Stimulated activated naive CD8-positive, alpha-beta T cell treated with anti-CD3 and anti-CD28 coated beads, Interleukin-15, Interleukin-2, amounts not matched to agents 100 U/mL and 50 U/mL, for 24 hours (primary cell): ENCODE results near the gene PKP1.
A peak's percentile ranks its signal among the peaks of the same experiment; 100 is the strongest.

Source experiments
- ATAC-seq: fragments of 150-1000 bp; cut with Tn5 transposase; one replicate; pipeline ENCODE4 v1.10.0; 2021
- DNase-seq: peaks from one replicate; pipeline ENCODE4 v3.0.0; 2021

PKP1 gene

DNA sequence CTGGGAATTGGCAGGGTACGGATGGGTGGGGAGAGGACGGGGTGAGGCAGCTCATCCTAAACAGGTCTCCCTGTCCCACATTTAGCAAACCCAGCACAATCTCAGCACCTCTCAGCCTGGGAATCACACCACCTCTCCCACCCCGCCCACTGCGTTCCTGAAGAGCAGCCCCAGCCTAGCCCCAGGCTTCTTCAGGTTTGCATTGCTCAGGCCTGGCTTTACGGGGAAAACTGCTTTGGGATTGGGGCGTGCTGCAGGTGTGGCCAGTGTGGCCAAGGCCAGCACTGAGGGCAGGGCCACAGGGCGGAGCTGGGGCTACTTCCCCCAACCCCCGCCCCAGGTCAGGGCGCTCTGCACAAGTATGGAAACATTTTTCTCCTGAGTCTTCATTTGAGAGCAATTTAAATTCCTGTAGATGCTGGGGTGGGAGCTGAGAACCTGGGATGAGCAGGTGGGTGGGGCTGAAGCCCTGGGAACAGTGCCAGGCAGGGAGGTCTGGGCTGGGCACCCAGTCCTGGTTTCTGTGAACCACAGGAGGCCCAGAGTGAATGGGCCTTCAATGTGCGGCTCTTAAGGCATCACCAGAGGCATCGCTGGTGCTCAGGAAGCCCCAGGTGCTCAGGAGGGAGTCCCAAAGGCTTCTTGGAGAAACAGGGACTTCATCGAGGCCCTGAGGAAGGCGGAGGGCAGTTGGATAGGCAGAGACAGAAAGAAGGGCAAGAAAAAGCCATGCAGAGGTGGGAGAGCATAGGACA lies 70.1 kb downstream of the PKP1 start:
- DNase-seq = no peak

DNA sequence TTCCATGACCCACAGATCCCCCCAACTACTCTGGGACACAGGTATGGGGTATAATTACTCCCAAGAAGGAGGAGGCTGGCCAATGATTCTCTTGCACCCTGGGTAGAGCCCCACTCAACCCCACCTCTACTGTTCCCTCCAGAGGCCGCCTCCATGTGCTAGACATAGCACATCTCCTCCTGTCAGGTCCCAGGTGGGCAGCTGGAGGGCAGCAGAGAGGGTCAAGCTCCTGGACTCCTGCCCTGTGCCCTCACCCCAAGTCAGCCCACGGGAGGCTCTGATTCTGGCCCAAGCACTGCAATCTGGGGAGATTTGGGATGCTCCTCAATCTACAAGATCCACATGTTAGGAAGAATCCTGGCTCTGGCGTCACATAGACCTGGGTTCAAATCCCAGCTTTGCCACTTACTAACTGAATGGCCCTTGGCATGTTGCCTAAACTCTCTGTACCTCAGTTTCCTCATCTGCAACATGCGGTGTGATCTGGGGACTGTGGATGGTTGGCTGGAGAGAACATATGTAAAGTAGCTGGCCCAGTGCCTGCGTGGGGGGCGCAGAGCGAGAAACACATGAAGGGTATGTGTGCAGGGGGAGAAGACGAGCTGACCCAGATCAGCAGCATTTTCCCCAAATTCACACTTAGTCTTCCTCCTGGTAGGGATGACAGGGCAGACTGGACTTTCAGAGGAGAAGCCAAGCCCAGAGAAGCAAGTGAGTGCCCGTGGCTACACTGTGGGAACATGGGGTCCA lies 71.0 kb downstream of the PKP1 start:
- ATAC-seq = no peak
- no peak for DNase-seq

More for the DNA sequence above, 70.1 kb downstream of the PKP1 start:
- ATAC-seq = no peak

DNA sequence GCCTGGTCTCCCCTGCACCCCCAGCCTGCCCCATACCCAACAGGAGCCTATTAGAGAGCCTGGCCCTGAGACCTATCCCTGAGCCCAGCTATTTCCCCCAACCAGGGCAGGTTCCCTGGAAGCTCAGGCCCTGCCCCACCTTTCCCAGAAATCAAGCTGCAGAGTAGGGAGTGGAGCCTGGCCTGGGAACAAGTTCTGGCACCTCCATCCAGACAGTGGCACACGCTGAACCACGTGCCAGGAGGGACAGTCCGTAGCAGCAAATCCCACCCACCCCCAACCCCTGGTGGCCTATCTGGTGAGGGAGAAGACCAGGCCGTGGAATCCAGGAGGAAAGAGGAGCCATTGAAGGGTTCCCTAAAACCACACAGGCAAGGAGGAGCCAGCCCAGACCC lies 71.6 kb downstream of the PKP1 start:
- DNase-seq = no peak

DNA sequence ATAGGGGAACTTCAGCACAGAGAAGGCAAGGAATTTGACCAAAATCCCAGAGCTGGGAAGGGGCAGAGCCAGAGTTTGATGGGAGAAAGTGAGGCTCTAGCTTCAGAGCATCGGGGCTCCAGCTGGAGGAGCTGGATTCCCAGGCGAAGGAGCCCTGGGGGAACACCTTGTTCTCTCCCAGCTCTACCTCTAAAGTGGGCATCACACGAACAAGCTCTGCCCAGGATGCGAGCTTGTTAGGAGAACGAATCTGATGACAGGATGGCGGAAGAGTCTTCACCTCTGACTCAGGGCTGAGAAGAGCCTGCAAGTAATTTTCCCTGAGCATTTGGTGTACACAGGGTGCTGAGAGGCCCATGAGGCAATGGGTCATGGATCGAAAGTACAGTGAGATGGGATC lies 72.2 kb downstream of the PKP1 start:
- DNase-seq = no peak
- no peak for ATAC-seq

More for the DNA sequence above, 71.6 kb downstream of the PKP1 start:
- ATAC-seq = no peak

DNA sequence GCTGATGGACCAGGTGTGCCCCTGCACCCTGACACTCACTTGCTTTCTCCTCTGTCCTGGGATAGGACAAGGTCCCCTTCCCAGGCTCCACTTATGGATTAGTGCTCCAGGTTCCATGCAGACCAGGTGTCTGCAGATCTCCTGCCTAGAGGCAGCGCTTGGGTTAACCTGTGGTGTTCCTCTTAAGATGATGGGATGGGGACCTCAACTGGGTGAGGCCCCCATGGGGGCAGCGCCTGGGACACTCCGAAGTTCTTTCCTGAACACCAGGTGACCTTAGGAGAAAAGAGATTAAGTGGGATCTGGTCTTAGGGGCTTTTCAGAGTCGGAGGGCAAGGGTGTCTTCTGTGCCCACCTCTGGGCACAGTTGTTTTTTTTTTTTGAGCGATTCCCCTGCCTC lies 72.9 kb downstream of the PKP1 start:
- DNase-seq (no peak), ATAC-seq (no peak)

DNA sequence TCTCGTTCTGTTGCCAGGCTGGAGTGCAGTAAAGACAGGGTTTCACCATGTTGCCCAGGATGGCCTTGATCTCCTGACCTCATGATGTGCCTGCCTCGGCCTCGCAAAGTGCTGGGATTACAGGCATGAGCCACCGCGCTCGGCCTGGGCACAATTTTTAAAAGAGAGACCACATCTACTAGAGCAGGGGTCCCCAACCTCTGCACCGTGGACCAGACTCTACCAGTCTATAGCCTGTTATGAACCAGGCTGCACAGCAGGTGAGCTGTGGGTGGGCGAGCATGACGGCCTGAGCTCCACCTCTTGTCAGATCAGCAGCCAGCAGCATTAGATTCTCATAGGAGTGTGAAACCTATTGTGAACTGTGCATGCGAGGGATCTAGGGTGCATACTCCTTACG lies 73.4 kb downstream of the PKP1 start:
- DNase-seq (no peak), ATAC-seq (no peak)

DNA sequence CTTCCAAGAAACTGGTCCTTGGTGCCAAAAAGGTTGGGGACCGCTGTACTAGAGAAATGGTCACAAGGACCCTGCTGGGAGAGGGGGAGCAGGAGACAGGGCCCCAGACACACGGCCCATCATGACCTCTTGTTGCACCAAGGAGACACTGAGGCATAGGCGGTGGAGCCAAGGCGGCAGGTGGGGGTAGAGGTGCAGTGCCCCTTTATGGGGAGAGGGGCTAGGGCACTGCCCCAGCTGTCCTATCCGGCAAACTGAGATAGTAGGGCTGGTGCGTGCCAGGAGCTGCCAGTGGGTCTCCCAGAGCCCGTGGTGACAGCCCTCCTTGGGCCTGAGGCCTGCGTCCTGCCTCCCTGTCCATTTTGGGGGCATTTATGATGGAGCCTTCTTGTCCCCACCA lies 73.9 kb downstream of the PKP1 start:
- no peak for DNase-seq

DNA sequence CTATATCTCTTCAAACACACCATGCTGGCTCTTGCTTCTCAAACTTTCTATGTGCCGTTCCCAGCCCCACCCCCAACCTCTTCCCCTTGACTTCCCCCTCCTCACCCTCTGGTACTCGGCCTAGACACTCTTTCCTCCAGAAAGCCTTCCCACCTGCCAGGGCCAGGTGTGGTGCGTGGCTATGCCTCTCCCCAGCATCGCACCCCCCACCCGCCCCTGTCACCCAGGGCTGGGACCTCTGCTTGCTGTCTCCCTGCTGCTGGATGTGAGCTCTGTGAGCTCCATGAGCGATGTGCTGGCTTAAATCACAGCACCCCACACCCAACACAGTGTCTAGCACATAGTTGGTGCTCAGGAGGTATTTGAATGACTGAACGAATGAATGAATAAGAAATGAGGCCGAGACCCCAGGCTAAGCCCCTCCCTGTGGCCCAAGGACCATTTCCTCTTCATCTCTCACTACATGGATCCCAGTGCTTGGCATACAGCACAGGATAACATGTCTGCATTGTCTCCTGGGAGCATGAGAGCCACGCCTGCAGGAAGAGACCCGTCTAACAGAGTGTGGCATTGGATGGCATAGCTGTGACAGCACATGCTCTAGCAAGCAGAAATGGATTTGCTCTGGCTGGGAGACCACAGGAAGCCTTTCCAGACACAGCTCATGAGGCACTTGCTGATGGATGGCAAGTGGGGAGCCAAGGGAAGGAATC lies 74.5 kb downstream of the PKP1 start:
- no peak for DNase-seq
- no peak for ATAC-seq

More for the DNA sequence above, 73.9 kb downstream of the PKP1 start:
- no peak for ATAC-seq

DNA sequence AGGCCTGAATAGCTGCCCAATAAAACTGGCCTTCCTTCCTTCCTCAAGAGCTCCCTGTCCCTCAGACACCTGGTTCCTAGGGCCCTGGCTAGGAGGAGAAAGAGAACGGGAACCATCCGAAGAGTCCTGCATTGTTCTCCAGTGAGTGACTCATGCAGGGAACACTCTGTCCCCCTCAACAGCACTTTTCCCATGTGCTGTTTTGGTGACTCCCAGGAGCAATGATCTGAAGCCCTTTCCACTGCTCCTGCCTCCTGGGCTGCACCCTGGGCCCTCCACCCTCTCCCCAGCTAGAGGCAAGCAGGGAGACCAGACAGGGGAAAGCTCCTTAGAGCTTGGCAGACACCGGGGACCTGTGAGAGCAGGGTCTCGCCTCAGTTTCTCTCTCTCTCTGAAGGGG lies 75.3 kb downstream of the PKP1 start:
- ATAC-seq (no peak), DNase-seq (no peak)

DNA sequence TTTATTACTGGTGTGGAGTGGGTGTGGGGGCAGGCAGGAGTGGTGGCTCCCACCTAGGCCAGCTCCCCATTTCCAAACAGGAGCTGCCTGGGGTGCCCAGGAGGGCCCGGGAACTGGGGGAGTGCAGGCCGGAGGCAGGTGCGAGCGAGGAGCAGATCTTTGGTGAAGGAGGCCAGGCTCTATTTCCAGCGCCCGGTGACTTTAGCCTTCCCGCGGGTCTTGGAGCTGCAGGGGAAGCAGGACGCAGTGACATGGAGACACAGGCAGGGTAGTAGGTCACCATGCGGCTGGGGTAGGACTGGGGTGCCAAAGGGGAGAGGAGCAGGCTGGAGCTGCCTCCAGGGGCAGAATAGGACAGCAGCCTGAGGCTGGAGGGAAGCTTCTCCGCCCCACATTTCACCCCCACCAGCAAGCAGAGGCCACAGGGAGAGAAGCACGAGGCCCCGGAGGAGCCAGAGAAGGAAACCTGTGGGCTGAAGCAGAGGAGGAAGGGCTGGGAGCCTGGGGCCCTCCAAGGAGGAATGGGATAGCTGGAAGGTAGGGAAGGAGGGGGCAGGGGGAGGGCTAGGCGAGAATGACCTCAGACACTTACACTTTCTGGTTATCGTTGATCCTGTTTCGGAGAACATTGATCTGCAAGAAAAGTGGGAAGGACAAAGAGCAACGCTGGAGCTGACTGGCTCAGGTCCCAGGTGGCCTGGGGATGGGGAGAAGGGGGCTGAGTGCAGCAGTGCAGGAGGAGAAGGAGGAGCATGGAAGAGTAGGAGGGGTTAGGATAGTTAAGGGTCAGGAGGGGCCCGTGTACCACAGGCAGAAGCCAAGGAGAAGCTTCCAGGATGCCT lies 75.9 kb downstream of the PKP1 start:
- ATAC-seq = no peak
- DNase-seq = no peak

DNA sequence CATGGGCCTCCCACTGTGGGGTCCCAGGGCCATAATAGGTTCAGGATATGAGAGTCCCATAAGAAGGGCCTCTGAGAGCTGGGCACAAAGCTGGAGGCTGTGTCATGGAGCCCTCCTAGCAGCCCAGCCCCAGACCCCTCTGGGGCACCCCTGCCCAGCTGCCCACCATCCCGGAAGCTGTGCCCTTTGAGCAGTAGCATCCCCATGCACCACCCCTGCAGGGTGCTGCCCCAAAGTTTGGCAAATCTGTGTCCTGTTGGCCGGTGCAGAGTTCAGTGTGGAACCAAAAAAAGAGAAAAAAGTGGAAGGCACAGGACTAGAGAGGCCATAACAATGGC lies 76.5 kb downstream of the PKP1 start:
- no peak for DNase-seq
- ATAC-seq = no peak

DNA sequence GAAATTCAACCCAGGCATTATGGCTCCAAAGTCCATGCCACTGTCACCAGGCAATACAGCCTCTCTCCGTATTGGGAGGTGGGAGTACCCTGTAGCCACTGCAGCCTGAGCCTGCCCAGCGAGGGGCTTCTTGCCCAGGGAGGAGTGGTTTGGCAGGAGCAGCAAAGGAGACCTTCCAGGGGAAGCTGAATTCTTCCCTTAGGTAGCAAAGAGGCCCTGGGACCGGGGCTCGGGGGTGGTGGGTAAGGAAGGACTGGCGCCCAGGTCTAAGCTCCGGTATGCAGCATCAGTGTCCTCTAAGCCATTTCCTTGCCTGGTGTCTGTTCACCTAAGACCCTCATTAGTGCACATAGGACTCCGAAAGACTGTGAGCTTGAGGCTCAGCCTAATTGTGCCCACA lies 77.2 kb downstream of the PKP1 start:
- ATAC-seq (no peak), DNase-seq (no peak)

DNA sequence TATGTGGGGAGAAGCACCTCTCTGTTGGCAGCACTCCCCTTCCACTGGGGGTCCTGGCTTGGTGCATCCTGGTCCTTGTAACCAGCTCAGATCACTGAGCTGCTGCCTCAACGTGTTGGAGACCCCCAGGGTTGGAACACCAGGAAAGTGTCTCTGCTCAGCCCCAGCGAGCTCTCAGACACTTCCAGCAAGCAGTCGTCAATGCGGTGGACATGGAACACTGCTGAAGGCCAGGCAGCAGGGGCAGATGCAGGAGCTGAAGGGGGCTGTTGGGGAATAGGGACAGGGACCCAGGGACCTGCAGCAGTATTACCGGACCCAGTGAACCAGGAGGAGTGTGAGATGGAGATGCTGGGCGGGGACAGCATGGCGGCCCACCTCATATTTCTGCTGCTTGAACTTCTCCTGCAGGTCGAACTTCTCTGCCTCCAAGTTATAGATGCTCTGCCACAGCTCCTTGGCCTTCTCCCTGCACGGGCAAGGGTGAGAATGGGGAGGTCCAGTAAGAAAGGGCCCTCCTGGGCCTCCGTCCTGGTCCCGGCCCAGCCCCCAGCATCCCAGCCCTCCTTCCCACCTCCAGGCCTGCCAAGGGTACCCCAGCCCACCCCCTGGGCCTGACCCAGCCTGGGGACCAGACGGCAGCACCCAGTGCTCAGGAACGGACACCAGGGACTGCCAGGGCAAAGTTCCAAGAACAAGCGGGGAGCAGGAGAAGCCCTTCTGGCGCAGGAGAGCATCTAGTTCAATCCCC lies 77.8 kb downstream of the PKP1 start:
- no peak for DNase-seq
- no peak for ATAC-seq

DNA sequence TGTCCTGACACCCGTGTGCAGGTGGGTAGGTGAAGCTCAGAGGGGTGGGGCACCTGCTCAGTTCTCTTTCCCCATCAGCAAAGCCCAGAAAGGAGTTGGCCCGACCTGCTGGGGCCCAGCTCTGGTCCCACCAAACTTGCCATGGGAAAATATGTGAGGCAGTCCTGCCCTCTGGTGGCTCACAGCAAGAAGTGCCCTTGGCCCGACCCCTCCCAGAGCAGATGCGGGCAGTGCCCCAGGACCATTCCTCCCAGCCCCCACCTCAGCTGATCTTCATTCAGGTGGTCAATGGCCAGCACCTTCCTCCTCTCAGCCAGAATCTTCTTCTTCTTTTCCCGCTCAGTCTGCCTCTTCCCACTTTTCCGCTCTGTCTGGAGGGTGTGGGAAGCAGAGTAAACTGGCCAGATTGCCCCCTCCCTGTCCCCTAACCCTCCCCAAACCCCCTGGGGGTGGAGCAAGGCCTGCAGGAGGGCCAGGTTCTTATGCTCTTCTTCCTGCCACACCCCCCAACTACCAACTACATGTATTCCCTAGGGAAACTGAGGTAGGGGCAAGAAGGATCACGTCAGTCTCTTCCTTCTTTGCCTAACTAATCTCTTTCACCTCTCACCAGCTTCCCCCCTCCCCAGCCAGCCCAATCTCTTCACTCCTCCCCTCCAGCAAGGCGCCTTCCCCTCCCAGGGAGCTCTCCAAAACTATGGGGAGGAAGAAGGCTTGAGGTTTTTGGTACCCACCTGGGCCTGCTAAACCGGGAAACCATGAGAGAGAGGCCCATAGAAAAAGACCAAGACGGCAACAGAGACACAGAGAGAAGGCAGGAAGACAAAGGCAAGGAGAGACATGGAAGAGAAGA lies 78.6 kb downstream of the PKP1 start:
- ATAC-seq (peak; percentile 50), DNase-seq (peak; percentile 31)

DNA sequence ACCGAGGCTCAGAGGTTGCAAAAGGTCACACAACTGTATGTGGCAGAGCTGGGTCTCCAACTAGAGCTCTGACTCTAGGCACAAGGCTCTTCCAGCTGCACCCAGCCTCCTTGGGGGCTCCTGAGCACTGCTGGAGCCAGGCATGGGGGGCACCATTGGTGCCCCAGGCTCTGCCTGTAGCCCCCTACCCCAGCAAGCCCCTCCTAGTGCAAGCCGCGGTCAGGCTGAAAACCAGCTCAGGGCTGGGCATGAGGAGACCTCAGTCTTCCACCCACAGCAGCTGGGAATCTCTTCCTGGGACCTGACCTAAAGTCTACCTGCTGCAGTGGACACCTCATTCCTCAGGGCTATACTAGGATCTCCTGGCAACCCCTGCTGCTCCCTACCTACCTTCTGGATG lies 79.6 kb downstream of the PKP1 start:
- DNase-seq (no peak), ATAC-seq (no peak)

DNA sequence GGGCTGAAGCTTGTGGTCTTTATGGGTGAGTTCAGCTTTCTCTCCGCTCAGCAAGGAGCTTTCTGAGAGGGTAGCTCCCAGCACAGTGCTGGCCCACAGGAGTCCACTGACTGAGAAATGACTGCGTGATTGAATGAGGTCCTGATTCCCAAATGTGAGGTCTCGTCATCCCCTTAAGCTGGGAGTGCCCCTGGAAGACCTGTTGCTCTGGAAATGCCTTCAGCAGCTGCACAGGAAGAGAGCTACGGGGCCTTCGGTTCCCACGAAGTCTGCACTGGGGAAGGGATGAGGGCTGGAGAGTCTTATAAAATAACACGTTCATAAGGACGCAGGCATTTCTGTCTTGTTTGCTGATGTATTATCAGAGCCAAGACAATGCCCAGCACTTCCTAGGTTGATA lies 80.2 kb downstream of the PKP1 start:
- ATAC-seq (no peak), DNase-seq (no peak)

DNA sequence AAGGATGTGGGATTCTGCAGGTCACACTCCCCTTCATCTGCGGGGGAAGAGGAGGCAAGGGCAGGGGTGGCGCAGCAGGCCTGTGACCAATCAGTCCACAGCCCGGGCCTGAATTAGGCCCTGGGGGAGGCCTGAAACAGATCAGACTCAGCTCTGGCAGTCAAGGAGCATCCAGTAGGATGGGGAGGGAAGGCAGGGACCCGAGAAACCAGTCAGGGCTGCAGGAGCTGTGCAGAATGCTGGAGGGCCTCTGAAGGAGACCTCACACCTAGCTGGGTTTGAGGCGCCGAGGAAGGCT lies 81.5 kb downstream of the PKP1 start:
- no peak for ATAC-seq
- no peak for DNase-seq

DNA sequence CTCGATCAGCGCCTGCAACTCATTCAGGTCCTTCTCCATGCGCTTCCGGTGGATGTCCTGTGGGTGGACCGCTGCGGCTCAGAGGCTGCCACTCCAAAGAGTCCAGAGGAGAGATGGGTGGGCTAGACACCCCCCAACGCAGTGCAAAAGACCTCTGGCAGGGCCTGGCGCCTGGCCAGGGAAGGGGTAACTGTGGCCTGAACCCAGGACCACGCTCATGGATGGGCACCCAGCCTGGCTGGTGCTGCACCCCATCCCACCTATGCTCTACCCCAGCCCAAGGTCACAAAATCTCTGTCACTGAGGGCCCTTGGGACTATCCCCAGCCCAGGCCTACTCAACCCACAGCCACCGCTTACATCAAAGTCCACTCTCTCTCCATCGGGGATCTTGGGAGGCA lies 81.9 kb downstream of the PKP1 start:
- no peak for DNase-seq

DNA sequence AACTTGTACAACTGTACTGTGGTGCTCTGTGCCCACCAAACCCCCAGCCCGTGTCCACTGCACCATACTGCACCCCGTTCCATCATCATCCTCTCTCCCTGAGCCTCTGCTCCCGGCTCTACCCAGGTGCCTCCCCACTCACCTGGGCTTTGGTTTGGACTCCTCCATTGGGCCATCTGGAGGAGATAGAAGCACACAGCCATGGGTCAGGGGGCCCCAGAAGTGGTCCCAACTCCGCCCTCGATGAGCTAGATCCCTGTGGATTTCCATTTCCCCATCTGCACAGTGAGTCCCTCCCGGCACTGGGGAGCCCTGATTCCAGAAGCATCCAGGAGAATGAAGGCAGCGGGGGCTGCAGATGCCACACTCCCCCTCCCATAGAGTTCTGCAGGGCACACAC lies 83.4 kb downstream of the PKP1 start:
- DNase-seq (no peak), ATAC-seq (no peak)

More for the DNA sequence above, 81.9 kb downstream of the PKP1 start:
- no peak for ATAC-seq

DNA sequence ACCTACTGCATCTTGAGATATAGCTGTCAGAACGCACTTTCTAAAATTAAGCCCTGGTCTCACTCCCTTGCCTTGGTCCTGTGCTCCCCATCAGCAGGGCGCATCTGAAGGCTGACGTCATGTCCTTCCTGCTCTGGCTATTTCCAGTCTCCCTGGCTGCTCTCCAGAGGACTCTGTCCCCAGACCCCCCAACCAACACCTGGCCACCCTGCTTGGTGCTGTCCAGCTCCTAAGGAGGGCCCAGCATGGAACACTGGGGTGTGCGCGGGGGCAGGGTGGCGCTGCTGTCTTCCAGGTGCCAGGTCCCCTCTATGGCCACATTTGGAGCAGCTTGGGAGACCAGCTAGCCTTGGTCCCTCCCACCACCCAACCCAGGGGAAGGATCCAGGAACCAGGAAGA lies 85.9 kb downstream of the PKP1 start:
- DNase-seq (no peak), ATAC-seq (no peak)

DNA sequence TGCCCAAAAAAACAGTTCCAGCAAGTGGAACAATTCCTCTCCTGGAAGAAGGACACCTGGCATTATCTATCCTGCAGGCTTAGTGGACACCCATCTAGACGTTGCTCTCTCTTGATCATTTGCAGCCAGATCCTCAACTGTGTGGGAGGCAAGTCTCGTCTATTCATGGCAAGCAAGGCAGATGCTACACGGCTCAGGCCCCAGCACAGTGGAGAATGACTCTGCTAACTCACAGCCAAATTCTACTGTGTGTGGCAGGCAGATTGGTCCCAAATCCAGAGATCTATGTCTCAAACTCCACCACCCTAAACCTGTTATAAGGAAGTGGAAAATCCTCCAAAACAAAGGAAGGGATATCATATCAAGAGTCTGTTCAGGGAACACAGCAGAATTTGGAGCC lies 87.2 kb downstream of the PKP1 start:
- DNase-seq (no peak), ATAC-seq (no peak)
